Measurements from ENCODE around the gene MBOAT1. TPM values are rescaled to one million over a fixed set of nuclear protein-coding genes. Genes with fewer than 3 reads are reported as not detected.
A peak's percentile ranks its signal among the peaks of the same experiment; 100 is the strongest.

MBOAT1 gene
- total RNA-seq, 1 donor from 2014 or later: 8.5 TPM

DNA sequence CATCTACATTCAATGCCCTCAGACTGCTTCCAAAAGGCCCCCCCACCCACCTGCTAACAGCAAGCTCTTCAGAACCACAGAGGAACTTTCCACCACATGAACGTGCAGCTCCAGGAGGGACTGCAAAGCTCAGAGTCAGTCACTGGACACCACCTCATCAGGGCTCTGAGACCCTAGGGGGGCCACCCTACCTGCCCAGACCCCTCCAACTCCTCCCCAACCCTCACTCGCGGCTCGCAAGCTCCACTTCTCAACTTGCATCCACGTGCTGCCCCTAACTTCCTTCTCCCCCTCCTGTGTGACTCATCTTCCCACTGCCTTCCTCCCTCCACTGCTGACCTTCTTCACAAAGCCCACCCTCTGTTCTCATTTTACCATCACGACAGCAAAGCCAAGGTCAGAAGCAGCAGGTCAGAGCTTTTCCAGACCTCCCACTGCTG lies 6.5 kb downstream of the MBOAT1 start:
- no peak overlapping the region for H3K4me3 ChIP-seq
- ATAC-seq (peak; percentile 58), DNase-seq (no peak)
- H3K9me3 ChIP-seq: no peaks in the 10 kb centered on the region
- H3K36me3 ChIP-seq: no peaks in the 10 kb centered on the region
- TF ChIP-seq, protein P1, sequence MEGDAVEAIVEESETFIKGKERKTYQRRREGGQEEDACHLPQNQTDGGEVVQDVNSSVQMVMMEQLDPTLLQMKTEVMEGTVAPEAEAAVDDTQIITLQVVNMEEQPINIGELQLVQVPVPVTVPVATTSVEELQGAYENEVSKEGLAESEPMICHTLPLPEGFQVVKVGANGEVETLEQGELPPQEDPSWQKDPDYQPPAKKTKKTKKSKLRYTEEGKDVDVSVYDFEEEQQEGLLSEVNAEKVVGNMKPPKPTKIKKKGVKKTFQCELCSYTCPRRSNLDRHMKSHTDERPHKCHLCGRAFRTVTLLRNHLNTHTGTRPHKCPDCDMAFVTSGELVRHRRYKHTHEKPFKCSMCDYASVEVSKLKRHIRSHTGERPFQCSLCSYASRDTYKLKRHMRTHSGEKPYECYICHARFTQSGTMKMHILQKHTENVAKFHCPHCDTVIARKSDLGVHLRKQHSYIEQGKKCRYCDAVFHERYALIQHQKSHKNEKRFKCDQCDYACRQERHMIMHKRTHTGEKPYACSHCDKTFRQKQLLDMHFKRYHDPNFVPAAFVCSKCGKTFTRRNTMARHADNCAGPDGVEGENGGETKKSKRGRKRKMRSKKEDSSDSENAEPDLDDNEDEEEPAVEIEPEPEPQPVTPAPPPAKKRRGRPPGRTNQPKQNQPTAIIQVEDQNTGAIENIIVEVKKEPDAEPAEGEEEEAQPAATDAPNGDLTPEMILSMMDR (IDR thresholded peaks at IDR 0.05): no peak
- H3K27ac ChIP-seq: no peak overlapping the region
- no peaks in the 10 kb centered on the region for H3K27me3 ChIP-seq
- intact Hi-C loops (cut with DNase I): no loop called here
- peaks cover 35% of the 10 kb centered on the region for H3K4me1 ChIP-seq

DNA sequence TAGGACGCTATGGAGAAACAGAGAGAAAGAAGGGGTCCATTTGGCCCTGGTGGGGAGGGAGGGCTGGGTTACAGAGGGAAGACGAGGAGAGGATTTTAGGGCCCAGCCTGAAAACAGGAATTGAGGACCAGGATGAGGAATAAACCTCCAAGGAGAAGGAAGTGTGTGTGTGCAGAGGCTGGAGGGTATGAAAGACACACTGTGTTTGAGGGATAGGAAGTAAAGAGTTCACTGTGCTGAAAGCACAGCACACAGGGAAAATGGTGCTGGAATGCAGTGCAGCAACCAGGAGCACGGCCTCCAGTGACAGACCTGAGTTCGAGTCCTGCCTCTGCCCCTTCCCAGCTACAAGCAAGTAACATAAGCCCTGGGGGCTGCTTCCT lies 7.8 kb downstream of the MBOAT1 start:
- intact Hi-C loops (cut with DNase I): no loop called here
- H3K4me1 ChIP-seq: peaks cover 29% of the 10 kb centered on the region
- TF ChIP-seq, protein P1 (IDR thresholded peaks at IDR 0.05): no peak
- no peak overlapping the region for H3K27ac ChIP-seq
- ATAC-seq: peak; percentile 38
- no peak overlapping the region for H3K4me3 ChIP-seq
- no peaks in the 10 kb centered on the region for H3K36me3 ChIP-seq
- DNase-seq: no peak
- H3K9me3 ChIP-seq: no peaks in the 10 kb centered on the region
- no peaks in the 10 kb centered on the region for H3K27me3 ChIP-seq

DNA sequence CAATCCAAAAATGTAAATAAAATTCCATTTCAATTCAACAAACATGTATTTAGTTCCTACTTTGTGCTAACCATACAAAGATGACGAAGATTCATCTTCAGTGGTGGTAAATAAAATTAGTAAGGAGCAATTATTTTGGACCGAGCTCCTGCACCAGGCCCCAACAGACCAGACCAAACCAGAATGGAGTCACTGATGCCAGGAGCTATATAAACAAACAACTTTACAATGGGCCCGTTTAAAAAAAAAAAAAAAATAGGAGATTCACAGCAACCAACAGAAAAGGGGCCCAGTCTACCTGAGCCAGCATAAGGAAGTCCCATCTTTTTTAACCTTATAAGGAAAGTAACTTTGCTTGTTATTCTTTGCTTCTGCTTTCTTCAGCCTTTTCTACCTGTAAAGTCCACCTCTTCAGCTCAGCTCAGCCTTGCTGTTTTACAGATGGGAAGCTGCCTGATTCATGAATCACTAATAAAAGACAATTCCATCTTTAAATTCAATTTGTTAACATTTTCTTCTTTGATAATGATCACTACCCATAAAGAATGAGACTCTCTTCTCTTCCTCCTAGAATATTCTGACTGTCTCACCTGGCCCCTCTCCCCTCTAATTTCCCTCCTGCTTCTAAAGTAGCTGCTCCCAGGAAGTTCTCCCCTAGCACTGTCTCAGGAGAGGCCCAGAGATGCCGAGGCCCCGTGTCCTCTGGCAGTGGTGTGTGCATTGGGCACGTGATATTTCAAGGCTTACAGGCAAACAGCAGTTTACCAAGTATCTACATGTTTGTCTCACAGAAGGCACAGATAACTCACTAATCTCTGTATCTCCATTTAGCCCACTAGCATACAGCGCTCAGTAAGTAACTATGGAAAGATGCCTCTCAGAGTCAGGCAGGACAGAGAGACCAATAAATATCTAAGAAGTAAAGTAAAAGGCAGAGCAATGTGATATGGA lies 8.4 kb downstream of the MBOAT1 start:
- Histone ChIP-seq H3K4me1 (peaks cover 29% of the 10 kb centered on the region), H3K36me3 (no peaks in the 10 kb centered on the region), H3K9me3 (no peaks in the 10 kb centered on the region), H3K27ac (no peak overlapping the region), H3K4me3 (no peak overlapping the region), H3K27me3 (no peaks in the 10 kb centered on the region)
- intact Hi-C loops (cut with DNase I): no loop called here
- no peak for DNase-seq
- TF ChIP-seq, protein P1 (IDR thresholded peaks at IDR 0.05): no peak
- no peak for ATAC-seq

DNA sequence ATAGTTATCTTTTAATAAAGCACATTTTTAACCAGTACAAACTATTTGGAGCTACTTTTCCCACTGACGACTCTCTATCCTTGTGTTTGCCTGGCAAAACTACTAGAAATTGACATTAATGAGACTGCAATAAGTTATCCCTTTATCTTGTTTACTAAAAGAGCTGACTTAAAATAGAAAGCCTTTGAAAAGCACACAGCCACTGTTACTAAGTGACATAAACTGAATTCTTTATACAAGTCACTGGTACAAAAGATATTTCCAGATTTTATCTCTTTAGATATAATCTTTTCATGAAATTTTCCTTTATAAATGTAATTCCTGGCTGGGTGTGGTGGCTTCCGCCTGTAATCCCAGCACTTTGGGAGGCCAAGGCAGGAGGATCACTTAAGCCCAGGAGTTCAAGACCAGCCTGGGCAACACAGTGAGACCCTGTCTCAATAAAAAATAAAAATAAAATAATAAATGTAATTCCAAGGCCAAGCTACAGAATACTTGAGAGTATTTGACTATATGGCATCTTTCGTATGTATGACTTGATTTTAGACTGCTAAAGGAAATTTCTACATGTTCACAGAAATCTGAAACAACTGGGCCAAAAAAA lies 9.5 kb downstream of the MBOAT1 start:
- TF ChIP-seq, protein P1 (IDR thresholded peaks at IDR 0.05): no peak
- Histone ChIP-seq H3K4me3 (no peak overlapping the region), H3K27ac (peak overlapping the region; percentile 9), H3K27me3 (no peaks in the 10 kb centered on the region), H3K36me3 (no peaks in the 10 kb centered on the region), H3K9me3 (no peaks in the 10 kb centered on the region), H3K4me1 (peaks cover 29% of the 10 kb centered on the region)
- DNase-seq: no peak
- intact Hi-C loops (cut with DNase I): no loop called here
- no peak for ATAC-seq

DNA sequence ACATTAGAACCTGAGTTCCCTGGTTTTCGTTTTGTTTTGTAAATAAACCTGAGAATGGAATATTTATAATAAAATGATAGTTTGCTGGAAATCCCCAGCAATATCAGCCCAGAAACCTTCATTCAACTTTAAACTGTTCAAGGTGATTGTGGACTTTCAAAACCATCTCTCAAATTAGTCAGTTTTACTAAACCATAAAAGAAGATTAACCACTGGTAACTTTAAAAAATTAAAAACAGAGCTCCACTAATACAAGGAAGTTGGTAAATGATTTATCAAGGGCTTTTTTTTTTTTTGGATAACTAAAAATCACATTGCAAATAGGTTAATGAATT lies 10.0 kb downstream of the MBOAT1 start:
- H3K36me3 ChIP-seq: no peaks in the 10 kb centered on the region
- no peak overlapping the region for H3K4me3 ChIP-seq
- ATAC-seq (no peak), DNase-seq (no peak)
- TF ChIP-seq, protein P1 (IDR thresholded peaks at IDR 0.05): no peak
- H3K9me3 ChIP-seq: no peaks in the 10 kb centered on the region
- peak overlapping the region; percentile 9 for H3K27ac ChIP-seq
- H3K27me3 ChIP-seq: no peaks in the 10 kb centered on the region
- intact Hi-C loops (cut with DNase I): no loop called here
- H3K4me1 ChIP-seq: peaks cover 29% of the 10 kb centered on the region
